Kidney (tissue), 14 donors: ENCODE results near the gene CA10. TPM values are rescaled to one million over a fixed set of nuclear protein-coding genes. Genes with fewer than 3 reads are reported as not detected.

Experiments used
- DNase-seq, 5 donors: peaks; one replicate each; pipeline ENCODE4 v3.0.0-alpha.2; 2013 to 2020
- FAIRE-seq: peaks from 2 replicates; lab custom pipeline; 2012; peaks lifted over from hg19 to GRCh38; lab: Jason Lieb, UNC
- H3K27ac ChIP-seq, 2 donors: one replicate each; pipeline ENCODE4 v1.7.0; 2013; ENCODE audit warnings: low read depth in 2 of 2, low read length in 2 of 2, inconsistent platforms in 1 of 2
- H3K27me3 ChIP-seq: one replicate; pipeline ENCODE4 v1.7.1; 2013; ENCODE audit warnings: low read length, inconsistent platforms; ENCODE audit not compliant: control insufficient read depth, insufficient read depth
- H3K36me3 ChIP-seq, 3 donors: one replicate each; pipeline versions ENCODE4 v1.7.0 to v1.7.1; 2013; ENCODE audit warnings: low read length in 3 of 3, control low read depth in 1 of 3, inconsistent platforms in 1 of 3; ENCODE audit not compliant: insufficient read depth in 3 of 3, control insufficient read depth in 2 of 3
- H3K4me1 ChIP-seq, 3 donors: one replicate each; pipeline versions ENCODE4 v1.7.0 to v1.7.1; 2013; ENCODE audit warnings: low read length in 3 of 3, inconsistent platforms in 1 of 3, low read depth in 1 of 3; ENCODE audit not compliant: control insufficient read depth in 2 of 3, insufficient read depth in 2 of 3
- H3K4me3 ChIP-seq, 3 donors: one replicate each; pipeline versions ENCODE4 v1.7.0 to v1.8.1; 2013; ENCODE audit warnings: low read length in 3 of 3, control low read depth in 1 of 3, inconsistent platforms in 1 of 3
- H3K9ac ChIP-seq, 3 donors: one replicate each; pipeline versions ENCODE4 v1.7.0 to v1.7.1; 2013; ENCODE audit warnings: low read length in 3 of 3, control low read depth in 1 of 3, inconsistent platforms in 1 of 3
- H3K9me3 ChIP-seq, 3 donors: one replicate each; pipeline versions ENCODE4 v1.7.0 to v1.7.1; 2013; ENCODE audit warnings: low read length in 3 of 3, control low read depth in 1 of 3, inconsistent platforms in 1 of 3; ENCODE audit not compliant: control insufficient read depth in 2 of 3, insufficient read depth in 1 of 3
- CTCF ChIP-seq: IDR thresholded peaks from 3 replicates; pipeline ENCODE4 v1.5.1; 2012; ENCODE audit warnings: mild to moderate bottlenecking, moderate library complexity, borderline replicate concordance; ENCODE audit not compliant: insufficient read depth; ENCODE audit errors: extremely low read depth
- intact Hi-C: fragments of 100-400 bp; cut with DNase I; formaldehyde crosslinking; loops from one replicate; pipeline ENCODE4 v1.11.1; 2022
- polyA plus RNA-seq: library from polyadenylated mRNA; stranded (reverse); fragments of 350-450 nt; fragmentation: Illumina TruSeq; extraction: RNeasy Lipid Tissue Mini Kit (QIAGEN cat#74804); gene quantifications from one replicate; pipeline ENCODE4 v1.2.3, GENCODE V29; 2014; ENCODE audit warnings: low read depth, low replicate concordance; ENCODE audit not compliant: insufficient read depth
- total RNA-seq: library from RNA; stranded (reverse); fragmentation: NEBNext Ultra II Directional; extraction: Animal tissue kit (Norgen Biotek cat#: 25700); gene quantifications from one replicate; pipeline ENCODE4 v1.2.1, GENCODE V29; 2021
- donor health status: control.
- donor health status: control.
- donor health status: control.
- donor health status: control.
- donor health status: control.
- donor health status: DM: yes; HTN: yes; CAD: no.
- donor health status: Normal renal cell carcinoma (clear cell type).

Gene CA10
- total and polyA plus RNA-seq, 2 donors from 2014 or later = 3.7 to 9.8 TPM

DNA sequence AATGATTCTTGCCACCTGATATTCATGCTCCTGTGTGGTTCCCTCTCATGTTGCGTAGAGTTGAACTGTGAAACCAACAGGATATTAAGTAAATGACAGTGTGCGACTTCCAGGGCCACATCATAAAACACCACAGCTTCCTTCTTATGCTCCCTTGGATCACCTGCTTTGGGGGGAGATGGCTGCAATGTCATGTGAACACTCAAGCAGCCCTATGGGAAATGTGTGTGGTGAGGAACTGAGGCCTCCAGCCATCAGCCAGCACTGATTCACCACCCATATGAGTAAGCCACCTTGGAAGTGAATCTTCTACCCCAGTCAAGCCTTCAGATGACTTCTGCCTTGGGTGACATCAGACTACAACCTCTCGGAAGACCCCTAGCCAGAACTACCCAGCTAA, 470.6 kb downstream of the CA10 start:
- Histone ChIP-seq H3K27ac (no peak overlapping the region), H3K4me1 (no peaks in the 10 kb centered on the region), H3K9ac (no peak overlapping the region), H3K27me3 (no peaks in the 10 kb centered on the region), H3K9me3 (no peaks in the 10 kb centered on the region), H3K4me3 (no peak overlapping the region), H3K36me3 (no peaks in the 10 kb centered on the region)
- FAIRE-seq (no peak), DNase-seq (no peak)
- no peak for TF ChIP-seq CTCF
- intact Hi-C loops = no loop called here

DNA sequence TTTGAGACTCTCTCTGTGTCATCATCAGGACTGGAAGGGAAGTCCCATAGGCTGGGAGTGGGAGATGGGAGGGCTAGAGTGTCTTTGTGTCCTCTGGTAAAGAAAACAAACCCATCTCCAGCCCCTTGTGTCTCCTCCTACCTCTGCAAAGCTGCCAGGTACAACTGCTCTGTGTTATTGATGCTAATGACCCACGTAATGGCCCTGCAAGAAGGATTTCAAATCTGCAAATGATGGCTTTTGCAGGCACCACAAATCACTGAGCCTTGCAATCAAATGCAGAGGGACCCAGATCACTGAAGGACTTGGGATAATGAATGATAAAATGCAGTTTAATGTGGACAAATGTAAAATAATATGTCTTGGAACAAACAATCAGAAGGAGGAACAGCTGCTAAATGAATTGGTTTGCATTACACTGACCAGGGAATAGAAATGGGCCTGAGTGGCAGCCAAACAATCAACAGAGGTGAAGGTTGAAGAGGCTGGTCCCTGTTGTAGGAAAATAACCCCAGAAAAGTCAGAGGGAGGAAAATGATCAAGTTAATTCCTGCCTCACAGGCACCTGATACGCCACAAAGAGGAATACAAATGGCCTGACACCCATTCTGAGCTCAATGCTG, 473.1 kb downstream of the CA10 start:
- intact Hi-C loops = no loop called here
- Histone ChIP-seq H3K9me3 (no peaks in the 10 kb centered on the region), H3K4me1 (no peaks in the 10 kb centered on the region), H3K27ac (no peak overlapping the region), H3K36me3 (no peaks in the 10 kb centered on the region), H3K27me3 (no peaks in the 10 kb centered on the region), H3K9ac (no peak overlapping the region), H3K4me3 (no peak overlapping the region)
- TF ChIP-seq CTCF = no peak
- peak in 3 of 5 donors; percentile 25 to 29 (median 26) for DNase-seq
- FAIRE-seq = no peak

DNA sequence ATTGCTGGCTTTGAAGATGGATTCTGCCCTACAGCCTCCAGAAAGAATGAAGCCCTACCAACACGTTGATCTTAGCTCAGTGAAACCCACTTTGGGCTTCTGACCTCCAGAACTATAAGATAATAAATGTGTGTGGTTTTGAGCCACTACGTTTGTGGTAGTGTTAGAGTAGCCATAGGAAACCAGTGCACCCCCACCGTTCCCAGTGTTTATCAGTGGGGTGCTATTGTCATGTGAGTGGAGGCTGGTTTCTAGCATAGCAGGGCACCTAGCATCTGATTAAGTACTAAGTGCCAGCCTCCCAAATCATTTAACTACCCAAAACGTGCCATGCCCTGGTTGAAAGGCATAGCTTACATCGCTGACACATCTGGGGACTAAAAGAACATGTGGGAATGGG, 474.3 kb downstream of the CA10 start:
- no peak overlapping the region for H3K9ac ChIP-seq
- no peak for FAIRE-seq

More for the DNA sequence above, 474.3 kb downstream of the CA10 start:
- no peaks in the 10 kb centered on the region for H3K36me3 ChIP-seq
- H3K27ac ChIP-seq = no peak overlapping the region
- H3K9me3 ChIP-seq = no peaks in the 10 kb centered on the region
- H3K4me1 ChIP-seq = no peaks in the 10 kb centered on the region
- no peak for DNase-seq
- intact Hi-C loops = no loop called here
- no peak for TF ChIP-seq CTCF
- H3K4me3 ChIP-seq = no peak overlapping the region
- no peaks in the 10 kb centered on the region for H3K27me3 ChIP-seq
